ENCODE measurements around the gene SLC44A5.
"Not testable (repeated sequence)": the region's sequence is repeated elsewhere in the genome, so short reads cannot be mapped to it uniquely, and the experiment has no call there.

GRCh38 chr1:75261946-75262345 lies 349.0 kb downstream of the SLC44A5 start:
- not testable (repeated sequence) for TF ChIP-seq CTCF, EP300, POLR2A (IDR thresholded peaks at IDR 0.05)
